Cardiac fibroblast (primary cell): ENCODE measurements around the gene AKAP1.

Experiments used
- DNase-seq, 2 donors: peaks; one replicate each; pipeline versions ENCODE4 v3.0.0 to v3.0.0-alpha.2; 2010; ENCODE audit warnings: low read depth in 2 of 2
- H3K4me3 ChIP-seq, 2 donors: replicated peaks in 1 of 2; 1 replicate in 1 of 2; 2 replicates in 1 of 2; pipeline ENCODE4 v1.5.1; 2011; ENCODE audit warnings: low read depth in 2 of 2, low read length in 2 of 2, mild to moderate bottlenecking in 2 of 2, moderate library complexity in 1 of 2
- CTCF ChIP-seq: IDR thresholded peaks from one replicate; pipeline ENCODE4 v1.5.1; 2011; ENCODE audit warnings: low read depth, mild to moderate bottlenecking, low read length, inconsistent platforms

AKAP1 gene

GRCh38 chr17:57073626-57074025, 11.4 kb upstream of the AKAP1 start:
- no peak for TF ChIP-seq CTCF
- H3K4me3 ChIP-seq: no peak overlapping the region
- DNase-seq: no peak

- no peak overlapping the region for H3K4me3 ChIP-seq
- TF ChIP-seq CTCF: no peak
- no peak for DNase-seq
Measured at GRCh38 chr17:57075193-57075592, 9.9 kb upstream of the AKAP1 start.

GRCh38 chr17:57075785-57076184, 9.3 kb upstream of the AKAP1 start:
- no peak overlapping the region for H3K4me3 ChIP-seq
- TF ChIP-seq CTCF: no peak
- no peak for DNase-seq

GRCh38 chr17:57077000-57077399, 8.0 kb upstream of the AKAP1 start:
- TF ChIP-seq CTCF: no peak
- DNase-seq: no peak
- no peak overlapping the region for H3K4me3 ChIP-seq

GRCh38 chr17:57078274-57078673, 6.8 kb upstream of the AKAP1 start:
- no peak for TF ChIP-seq CTCF
- DNase-seq: no peak
- H3K4me3 ChIP-seq: no peak overlapping the region

DNA sequence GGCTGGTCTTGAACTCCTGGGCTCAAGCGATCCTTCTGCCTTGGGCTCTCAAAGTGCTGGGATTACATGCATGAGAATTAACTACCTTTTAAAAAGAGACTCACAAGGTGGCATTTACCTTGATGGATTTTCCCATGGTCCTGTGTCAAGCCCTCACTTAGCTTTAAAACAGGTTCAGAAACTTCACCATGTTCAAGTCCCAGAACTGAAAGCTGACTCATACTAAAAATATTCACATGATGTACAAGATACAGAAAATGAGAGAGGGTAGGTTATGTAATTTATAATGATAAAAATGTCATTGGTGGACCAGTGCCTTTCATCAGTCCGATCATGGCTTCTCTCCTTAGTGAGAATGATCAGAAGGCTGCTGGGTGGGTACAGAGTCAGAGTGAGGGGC, 4.3 kb upstream of the AKAP1 start:
- DNase-seq: peak in 1 of 2 donors; percentile 17
- H3K4me3 ChIP-seq: no peak overlapping the region
- no peak for TF ChIP-seq CTCF

DNA sequence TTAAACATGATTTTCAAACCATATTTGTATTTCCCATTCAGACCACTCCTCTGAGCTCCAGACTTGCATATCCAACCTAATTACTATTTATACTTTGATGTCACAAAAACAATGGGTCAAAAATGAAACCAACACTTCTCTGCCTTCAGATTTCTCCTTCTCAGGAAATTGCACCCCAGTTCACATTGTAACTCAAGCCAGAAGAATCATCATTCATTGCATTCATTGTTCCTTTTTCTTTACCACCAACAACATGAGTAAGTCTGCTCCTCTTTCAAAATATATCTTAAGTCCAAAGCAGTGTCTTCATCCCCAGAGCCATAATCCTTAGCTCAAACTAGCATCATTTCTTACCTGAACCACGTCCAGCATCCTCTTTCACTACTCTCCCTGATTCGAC, 2.6 kb upstream of the AKAP1 start:
- no peak overlapping the region for H3K4me3 ChIP-seq
- DNase-seq: no peak
- no peak for TF ChIP-seq CTCF
